BLaER1 treated with 17β-estradiol and CSF1 and Interleukin-3, amounts not matched to agents 10 nM and 100 nM (cell line): ENCODE data around the gene UBA7.

Experiments used
- H3K27ac ChIP-seq, 11 experiments: shearing (Covaris generic); formaldehyde crosslinking; 2 replicates each; pipeline ENCODE4 v1.8.1; 2022
- H3K27me3 ChIP-seq, 11 experiments: shearing (Covaris generic); formaldehyde crosslinking; 2 replicates each; pipeline ENCODE4 v1.8.1; 2022
- H3K36me3 ChIP-seq, 11 experiments: shearing (Covaris generic); formaldehyde crosslinking; 2 replicates each; pipeline ENCODE4 v1.8.1; 2022
- H3K4me1 ChIP-seq, 10 experiments: shearing (Covaris generic); formaldehyde crosslinking; 2 replicates each; pipeline ENCODE4 v1.8.1; 2022
- H3K4me2 ChIP-seq, 11 experiments: shearing (Covaris generic); formaldehyde crosslinking; 2 replicates each; pipeline ENCODE4 v1.8.1; 2022
- H3K4me3 ChIP-seq, 10 experiments: shearing (Covaris generic); formaldehyde crosslinking; 2 replicates each; pipeline ENCODE4 v1.8.1; 2022
- H3K9ac ChIP-seq, 11 experiments: shearing (Covaris generic); formaldehyde crosslinking; 2 replicates each; pipeline ENCODE4 v1.8.1; 2022
- H3K9me3 ChIP-seq, 11 experiments: shearing (Covaris generic); formaldehyde crosslinking; replicated peaks in 1 of 11; 2 replicates each; pipeline ENCODE4 v1.8.1; 2022
- H4K20me1 ChIP-seq, 11 experiments: shearing (Covaris generic); formaldehyde crosslinking; 2 replicates each; pipeline ENCODE4 v1.8.1; 2022
- Cebpa-rat ChIP-seq, 11 experiments: shearing (Covaris generic); IDR thresholded peaks; 2 replicates each; pipeline ENCODE4 v1.8.1; 2022

The UBA7 gene

GRCh38 chr3:49812916-49813496 lies 747 bp downstream of the UBA7 start:
- Histone ChIP-seq H3K4me2 (peak overlapping the region; percentile 92 to 100 (median 100)), H3K4me1 (peaks cover 64 to 96% (median 88%) of the 10 kb centered on the region in 10 experiments), H3K36me3 (peaks cover 14 to 44% (median 32%) of the 10 kb centered on the region in 11 experiments; a peak in 21 of 22 replicates), H3K9ac (peak overlapping the region; percentile 64 to 84 (median 78)), H3K4me3 (peak overlapping the region; percentile 57 to 71 (median 60)), H3K27me3 (no peaks in the 10 kb centered on the region), H3K27ac (peak overlapping the region; percentile 57 to 100 (median 82); a peak in 21 of 22 replicates), H3K9me3 (no peaks in the 10 kb centered on the region), H4K20me1 (no peaks in the 10 kb centered on the region)
- TF ChIP-seq Cebpa-rat (IDR thresholded peaks at IDR 0.05), result no peak

GRCh38 chr3:49807431-49808114 lies 6.2 kb downstream of the UBA7 start:
- Histone ChIP-seq H3K4me2 (peak overlapping the region; percentile 98 to 100 (median 100)), H3K27ac (peak overlapping the region; percentile 46 to 100 (median 100); a peak in 21 of 22 replicates), H3K36me3 (peaks cover 14 to 53% (median 37%) of the 10 kb centered on the region in 11 experiments), H3K9ac (peak overlapping the region; percentile 48 to 99 (median 97); a peak in 20 of 22 replicates), H3K4me1 (peaks cover 80 to 89% (median 83%) of the 10 kb centered on the region in 10 experiments), H4K20me1 (no peaks in the 10 kb centered on the region), H3K4me3 (peak overlapping the region in 8 of 10 experiments; percentile 47 to 95 (median 88); a peak in 13 of 20 replicates), H3K27me3 (no peaks in the 10 kb centered on the region), H3K9me3 (no peaks in the 10 kb centered on the region)
- no peak for TF ChIP-seq Cebpa-rat (IDR thresholded peaks at IDR 0.05)

GRCh38 chr3:49806850-49807249 lies 6.9 kb downstream of the UBA7 start:
- peaks cover 74 to 83% (median 78%) of the 10 kb centered on the region in 10 experiments for H3K4me1 ChIP-seq
- H3K27ac ChIP-seq, result peak overlapping the region; percentile 70 to 100 (median 100); a peak in 20 of 22 replicates
- H4K20me1 ChIP-seq, result no peaks in the 10 kb centered on the region
- H3K27me3 ChIP-seq, result peaks cover 1 to 6% (median 2%) of the 10 kb centered on the region in 11 experiments; a peak in 16 of 22 replicates
- peak overlapping the region; percentile 62 to 99 (median 97); a peak in 21 of 22 replicates for H3K9ac ChIP-seq
- peak overlapping the region; percentile 98 to 100 (median 100) for H3K4me2 ChIP-seq
- no peaks in the 10 kb centered on the region for H3K9me3 ChIP-seq
- H3K4me3 ChIP-seq, result peak overlapping the region in 9 of 10 experiments; percentile 9 to 95 (median 88); a peak in 18 of 20 replicates
- peaks cover 14 to 46% (median 35%) of the 10 kb centered on the region in 11 experiments for H3K36me3 ChIP-seq
- TF ChIP-seq Cebpa-rat (IDR thresholded peaks at IDR 0.05), result no peak

DNA sequence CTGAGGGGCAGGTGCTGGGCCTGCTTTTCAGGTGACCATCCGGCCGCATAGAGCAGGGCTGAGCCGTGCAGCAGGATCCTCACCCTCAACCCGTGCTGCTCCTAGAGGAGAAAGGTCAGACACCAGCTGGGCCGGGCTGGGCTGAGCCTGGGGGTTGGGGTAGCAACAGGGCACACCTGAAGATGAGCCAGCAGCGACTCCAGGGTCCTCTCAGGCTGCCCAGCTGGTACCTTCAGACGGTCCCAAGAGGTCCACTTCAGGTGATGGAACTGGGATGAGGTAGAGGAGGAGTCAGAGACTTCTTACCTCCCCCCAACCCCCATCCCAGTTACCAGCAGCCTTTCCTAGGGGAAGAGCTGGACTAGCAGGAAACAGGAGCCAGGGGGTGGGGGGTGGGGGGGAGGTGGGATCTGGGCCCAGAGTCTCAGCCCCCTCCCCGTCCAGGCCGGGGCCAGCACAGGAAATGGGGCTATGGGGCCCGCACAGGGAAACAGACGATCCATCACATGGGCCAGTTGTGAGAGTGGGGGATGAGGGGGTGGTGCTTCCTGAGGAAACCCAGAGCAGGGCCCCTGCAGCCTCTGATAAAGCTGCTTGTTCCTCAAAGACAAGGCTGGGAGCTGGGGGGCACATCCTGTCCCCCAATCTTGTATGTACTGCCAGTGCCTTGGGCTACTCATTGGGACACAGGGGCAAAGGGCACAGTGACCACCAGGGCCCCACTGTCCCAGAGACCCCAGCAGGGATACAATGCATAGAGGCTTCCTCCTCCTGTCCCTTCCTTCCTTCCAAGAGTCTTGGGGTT lies 7.7 kb downstream of the UBA7 start:
- Histone ChIP-seq H3K27me3 (peaks cover 6 to 14% (median 9%) of the 10 kb centered on the region in 11 experiments; a peak in 16 of 22 replicates), H3K4me2 (peak overlapping the region; percentile 98 to 100 (median 100)), H3K4me3 (peak overlapping the region; percentile 52 to 95 (median 88)), H3K36me3 (peaks cover 14 to 38% (median 27%) of the 10 kb centered on the region in 11 experiments), H3K9me3 (no peaks in the 10 kb centered on the region), H3K4me1 (peaks cover 70 to 81% (median 76%) of the 10 kb centered on the region in 10 experiments), H4K20me1 (no peaks in the 10 kb centered on the region), H3K27ac (peak overlapping the region; percentile 87 to 100 (median 100)), H3K9ac (peak overlapping the region; percentile 82 to 99 (median 97))
- TF ChIP-seq Cebpa-rat (IDR thresholded peaks at IDR 0.05), result no peak

GRCh38 chr3:49805367-49805782 lies 8.4 kb downstream of the UBA7 start:
- H3K4me1 ChIP-seq, result peaks cover 63 to 74% (median 69%) of the 10 kb centered on the region in 10 experiments
- H3K27me3 ChIP-seq, result peaks cover 6 to 16% (median 11%) of the 10 kb centered on the region in 11 experiments; a peak in 16 of 22 replicates
- peak overlapping the region; percentile 98 to 100 (median 100) for H3K4me2 ChIP-seq
- no peaks in the 10 kb centered on the region for H3K9me3 ChIP-seq
- peaks cover 14 to 31% (median 20%) of the 10 kb centered on the region in 11 experiments; a peak in 21 of 22 replicates for H3K36me3 ChIP-seq
- H4K20me1 ChIP-seq, result no peaks in the 10 kb centered on the region
- peak overlapping the region; percentile 82 to 99 (median 97) for H3K9ac ChIP-seq
- peak in 9 of 11 experiments; percentile 53 to 97 (median 93); a peak in 17 of 22 replicates for TF ChIP-seq Cebpa-rat (IDR thresholded peaks at IDR 0.05)
- H3K4me3 ChIP-seq, result peak overlapping the region; percentile 78 to 95 (median 88)
- H3K27ac ChIP-seq, result peak overlapping the region; percentile 87 to 100 (median 100)

DNA sequence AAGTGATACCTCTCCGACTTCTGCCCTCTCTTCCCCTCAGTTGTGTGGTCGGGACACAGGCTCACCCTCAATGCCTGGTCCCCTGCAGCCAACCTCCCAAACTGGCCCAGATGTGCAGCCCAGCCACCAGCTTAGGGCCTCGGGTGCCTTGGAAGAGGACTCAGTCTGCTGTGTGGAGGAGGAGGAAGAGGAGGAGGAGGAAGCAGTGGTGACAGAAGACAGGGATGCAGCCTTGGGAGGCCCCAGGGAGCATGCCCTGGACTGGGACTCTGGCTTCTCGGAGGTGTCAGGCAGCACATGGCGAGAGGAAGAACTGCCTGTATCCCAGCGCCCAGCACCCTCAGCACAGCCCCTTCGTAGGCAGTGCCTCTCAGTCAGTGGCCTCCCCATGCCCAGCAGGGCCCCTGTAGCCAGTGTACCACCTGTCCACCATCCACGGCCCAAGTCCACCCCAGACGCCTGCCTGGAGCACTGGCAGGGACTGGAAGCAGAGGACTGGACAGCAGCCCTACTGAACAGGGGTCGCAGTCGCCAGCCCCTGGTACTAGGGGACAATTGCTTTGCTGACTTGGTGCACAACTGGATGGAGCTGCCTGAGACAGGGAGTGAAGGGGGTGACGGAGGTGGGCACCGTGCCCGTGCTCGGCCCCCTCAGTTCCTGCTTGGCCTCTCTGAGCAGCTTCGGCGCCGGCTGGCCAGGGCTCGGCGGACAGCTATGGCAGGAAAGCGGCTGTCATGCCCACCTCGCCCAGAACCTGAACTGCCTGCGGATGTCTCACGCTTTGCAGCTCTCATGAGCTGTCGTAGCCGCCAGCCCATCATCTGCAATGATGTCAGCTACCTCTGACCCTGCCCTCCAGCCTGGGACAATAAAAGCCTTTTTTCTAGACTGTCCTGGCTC lies 9.4 kb downstream of the UBA7 start:
- no peaks in the 10 kb centered on the region for H4K20me1 ChIP-seq
- H3K36me3 ChIP-seq, result peaks cover 5 to 21% (median 12%) of the 10 kb centered on the region in 11 experiments; a peak in 16 of 22 replicates
- H3K27me3 ChIP-seq, result peaks cover 6 to 16% (median 11%) of the 10 kb centered on the region in 11 experiments; a peak in 16 of 22 replicates
- peak overlapping the region; percentile 82 to 99 (median 97) for H3K9ac ChIP-seq
- H3K4me2 ChIP-seq, result peak overlapping the region; percentile 98 to 100 (median 100)
- H3K4me1 ChIP-seq, result peaks cover 56 to 72% (median 61%) of the 10 kb centered on the region in 10 experiments
- TF ChIP-seq Cebpa-rat (IDR thresholded peaks at IDR 0.05), result no peak
- H3K9me3 ChIP-seq, result no peaks in the 10 kb centered on the region
- peak overlapping the region; percentile 78 to 95 (median 88) for H3K4me3 ChIP-seq
- H3K27ac ChIP-seq, result peak overlapping the region; percentile 87 to 100 (median 100); a peak in 21 of 22 replicates

- peak overlapping the region; percentile 87 to 100 (median 100); a peak in 21 of 22 replicates for H3K27ac ChIP-seq
These were observed 10.2 kb downstream of the UBA7 start for GRCh38 chr3:49803465-49804140.

More at GRCh38 chr3:49803465-49804140, 10.2 kb downstream of the UBA7 start:
- Histone ChIP-seq H3K9me3 (no peaks in the 10 kb centered on the region), H3K4me3 (peak overlapping the region; percentile 78 to 95 (median 88)), H3K4me2 (peak overlapping the region; percentile 98 to 100 (median 100)), H3K9ac (peak overlapping the region; percentile 82 to 99 (median 97)), H3K27me3 (peaks cover 6 to 16% (median 11%) of the 10 kb centered on the region in 11 experiments; a peak in 16 of 22 replicates), H3K4me1 (peaks cover 51 to 69% (median 60%) of the 10 kb centered on the region in 10 experiments), H3K36me3 (peaks cover 0 to 13% (median 9%) of the 10 kb centered on the region in 11 experiments; a peak in 10 of 22 replicates), H4K20me1 (no peaks in the 10 kb centered on the region)
- no peak for TF ChIP-seq Cebpa-rat (IDR thresholded peaks at IDR 0.05)
